K562 (cell line): Measurements from ENCODE around the gene PNMA8B. TPM values are rescaled to one million over a fixed set of nuclear protein-coding genes. Genes with fewer than 3 reads are reported as not detected.

ENCODE experiments used
- ATAC-seq: fragments of 200-7000 bp; cut with Tn5 transposase; 3 replicates; pipeline ENCODE4 v1.9.1; 2020; ENCODE audit warnings: moderate library complexity
- BruUV-seq: library from RNA; stranded (reverse); fragments of 400-500 nt; replicated peaks from 2 replicates; lab custom pipeline; 2021; lab: Mats Ljungman, UMichigan
- CTCF ChIA-PET: fragments of 300-600 bp; formaldehyde crosslinking; extraction: SDS; loops from one replicate; lab custom pipeline; 2021; ENCODE audit warnings: low intra/inter-chr PET ratio; lab: Yijun Ruan, JAX
- POLR2A ChIA-PET: fragments of 300-600, 350-650 bp; sonication (Branson Sonifier 250); formaldehyde crosslinking; extraction: SDS; loops from one replicate; lab custom pipeline; 2021; ENCODE audit warnings: antibody characterized with exemption, inconsistent platforms; lab: Yijun Ruan, JAX
- DNase-seq, 4 experiments: peaks; one replicate each; pipeline versions ENCODE4 v3.0.0 to v3.0.0-alpha.2; 2011 to 2018; ENCODE audit warnings: low spot score in 3 of 4, mixed read lengths in 3 of 4; ENCODE audit errors: extremely low read depth in 1 of 4
- FAIRE-seq: peaks from 2 replicates; lab custom pipeline; 2011; peaks lifted over from hg19 to GRCh38; lab: Jason Lieb, UNC
- H2AFZ ChIP-seq: 2 replicates; pipeline ENCODE4 v1.6.0; 2011; ENCODE audit warnings: low read depth, low read length, control low read depth, inconsistent platforms
- H3K27ac ChIP-seq: fragments of 200-600 bp; 3 replicates; pipeline ENCODE4 v1.8.0; 2011; ENCODE audit warnings: low read depth, mild to moderate bottlenecking, control low read depth, inconsistent platforms, low read length, moderate library complexity, mixed read lengths; ENCODE audit errors: extremely low read depth
- H3K27me3 ChIP-seq, 2 experiments: fragments of 300-600 bp in 1 of 2; 2 replicates in 1 of 2; 3 replicates in 1 of 2; pipeline versions ENCODE4 v1.6.0 to v1.8.0; 2011; ENCODE audit warnings: inconsistent platforms in 2 of 2, low read length in 2 of 2, mild to moderate bottlenecking in 1 of 2, mixed read lengths in 1 of 2, moderate library complexity in 1 of 2; ENCODE audit not compliant: control insufficient read depth in 2 of 2, insufficient read depth in 2 of 2
- H3K36me3 ChIP-seq: fragments of 300-600 bp; 3 replicates; pipeline ENCODE4 v1.8.0; 2011; ENCODE audit warnings: mild to moderate bottlenecking, low read length, inconsistent platforms; ENCODE audit not compliant: control insufficient read depth, insufficient read depth
- H3K4me1 ChIP-seq, 2 experiments: fragments of 200-600 bp in 1 of 2; replicated peaks in 1 of 2; 2 replicates in 1 of 2; 3 replicates in 1 of 2; pipeline versions ENCODE4 v1.5.1 to v1.8.0; 2011; ENCODE audit warnings: inconsistent platforms in 2 of 2, low read length in 2 of 2, mild to moderate bottlenecking in 1 of 2, mixed read lengths in 1 of 2, moderate library complexity in 1 of 2; ENCODE audit not compliant: control insufficient read depth in 2 of 2, insufficient read depth in 2 of 2
- H3K4me2 ChIP-seq: 2 replicates; pipeline ENCODE4 v1.6.1; 2011; ENCODE audit warnings: low read length, control low read depth, inconsistent platforms, mixed read lengths; ENCODE audit not compliant: insufficient read depth
- H3K4me3 ChIP-seq: fragments of 200-600 bp; sonication (generic), shearing (Covaris generic); 2 replicates; pipeline ENCODE4 v1.5.1; 2016; ENCODE audit warnings: control low read depth, inconsistent platforms
- H3K79me2 ChIP-seq: fragments of 200-600 bp; 3 replicates; pipeline ENCODE4 v1.8.0; 2011; ENCODE audit warnings: low read length, inconsistent platforms; ENCODE audit not compliant: control insufficient read depth, insufficient read depth
- H3K9ac ChIP-seq, 2 experiments: 2 replicates each; pipeline versions ENCODE4 v1.6.0 to v1.6.1; 2011; ENCODE audit warnings: low read depth in 2 of 2, low read length in 2 of 2, control low read depth in 1 of 2, inconsistent platforms in 1 of 2, mild to moderate bottlenecking in 1 of 2, mixed read lengths in 1 of 2; ENCODE audit not compliant: insufficient read depth in 1 of 2
- H3K9me1 ChIP-seq: one replicate; pipeline ENCODE4 v1.6.0; 2011; ENCODE audit warnings: inconsistent platforms, mild to moderate bottlenecking, low read length, moderate library complexity; ENCODE audit not compliant: control insufficient read depth, insufficient read depth
- H3K9me3 ChIP-seq: replicated peaks from 2 replicates; pipeline ENCODE4 v1.5.1; 2011; ENCODE audit warnings: low read depth, low read length, inconsistent platforms; ENCODE audit not compliant: control insufficient read depth, insufficient read depth
- H4K20me1 ChIP-seq: replicated peaks from 2 replicates; pipeline ENCODE4 v1.6.1; 2011; ENCODE audit warnings: low read length, inconsistent platforms, mixed read lengths; ENCODE audit not compliant: control insufficient read depth, insufficient read depth
- BRCA1 ChIP-seq, 2 experiments: fragments of 450-650 bp in 1 of 2; sonication (generic) in 1 of 2; formaldehyde crosslinking in 1 of 2; IDR thresholded peaks; 2 replicates each; pipeline versions ENCODE4 v1.5.0 to v1.6.1; 2017 to 2020; ENCODE audit warnings: mild to moderate bottlenecking in 1 of 2, missing genetic modification reagents in 1 of 2
- CAMTA2 ChIP-seq: fragments of 250-450 bp; sonication (Bioruptor Pico); conservative IDR thresholded peaks from 2 replicates; pipeline ENCODE4 v1.5.1; 2022
- DMBX1 ChIP-seq: fragments of 250-450 bp; sonication (Bioruptor Pico); IDR thresholded peaks from 2 replicates; pipeline ENCODE4 v1.8.0; 2022; ENCODE audit warnings: inconsistent platforms, mild to moderate bottlenecking, moderate library complexity, borderline replicate concordance
- FOXA3 ChIP-seq, 2 experiments: fragments of 450-650 bp in 1 of 2; sonication (generic) in 1 of 2; formaldehyde crosslinking; IDR thresholded peaks in 1 of 2; conservative IDR thresholded peaks in 1 of 2; 2 replicates each; pipeline versions ENCODE4 v1.4.0 to v1.8.0; 2020 to 2022; ENCODE audit warnings: mild to moderate bottlenecking in 2 of 2, missing genetic modification reagents in 1 of 2
- HDAC6 ChIP-seq: IDR thresholded peaks from 2 replicates; pipeline ENCODE4 v1.6.1; 2012; ENCODE audit warnings: low read depth, mild to moderate bottlenecking, control low read depth, inconsistent platforms, low read length, moderate library complexity
- HNRNPUL1 ChIP-seq: fragments of 200-400 bp; formaldehyde crosslinking; IDR thresholded peaks from 2 replicates; pipeline ENCODE4 v1.6.1; 2017; ENCODE audit warnings: low read length
- SRSF3 ChIP-seq: fragments of 200-400 bp; formaldehyde crosslinking; IDR thresholded peaks from 2 replicates; pipeline ENCODE4 v1.6.1; 2016; ENCODE audit warnings: mild to moderate bottlenecking, low read length, moderate library complexity; ENCODE audit not compliant: insufficient read depth
- TARDBP ChIP-seq: fragments of 450-650 bp; IDR thresholded peaks from 2 replicates; pipeline ENCODE4 v1.6.1; 2016
- ZKSCAN1 ChIP-seq: fragments of 150-350 bp; IDR thresholded peaks from 2 replicates; pipeline ENCODE4 v1.6.1; 2016; ENCODE audit warnings: low read depth, low read length
- ZNF75A ChIP-seq: fragments of 450-650 bp; formaldehyde crosslinking; IDR thresholded peaks from 2 replicates; pipeline ENCODE4 v1.4.0; 2020; ENCODE audit warnings: mild to moderate bottlenecking
- ZZZ3 ChIP-seq: fragments of 450-650 bp; IDR thresholded peaks from 2 replicates; pipeline ENCODE4 v1.6.1; 2016; ENCODE audit warnings: antibody characterized with exemption, mild to moderate bottlenecking, moderate library complexity
- WGBS: fragments of 100-300 bp; shearing (Covaris generic); methylation state at CpG from one replicate; pipeline ENCODE4 v1.1.6; 2016; ENCODE audit warnings: low coverage, mixed read lengths; ENCODE audit not compliant: insufficient coverage; ENCODE audit errors: missing lambda C conversion rate; 5-methylcytosine and 5-hydroxymethylcytosine counted together
- in situ Hi-C: fragments of 300-500 bp; cut with MboI; formaldehyde crosslinking; loops from 4 replicates; pipeline ENCODE4 v1.15.0; 2018; ENCODE audit warnings: inconsistent platforms, mixed read lengths
- intact Hi-C: fragments of 100-400 bp; cut with micrococcal nuclease; formaldehyde crosslinking; loops from 2 replicates; pipeline ENCODE4 v1.14.2; 2022
- polyA plus RNA-seq, 8 experiments: library from polyadenylated mRNA; depleted of rRNA in 4 of 8; stranded (reverse) in 5 of 8; unstranded in 3 of 8; fragments of >200 nt; fragmentation: Nextera tagmentation in 2 of 8; fragmentation: Illumina TruSeq in 1 of 8; extraction: Ambion mirVana in 2 of 8; extraction: Trizol in 1 of 8; gene quantifications; 2 replicates each; pipeline versions ENCODE4 v1.2.1 to v1.2.3, GENCODE V29; 2011 to 2014; ENCODE audit warnings: inconsistent platforms in 1 of 8, missing spikeins in 1 of 8
- total RNA-seq, 7 experiments: library from RNA; depleted of rRNA in 6 of 7; stranded (reverse); fragments of >200 nt in 6 of 7; fragmentation: Illumina TruSeq in 2 of 7; extraction: Trizol in 2 of 7; gene quantifications; 2 replicates each; pipeline versions ENCODE4 v1.2.1 to v1.2.3, GENCODE V29; 2011 to 2021; ENCODE audit warnings: low replicate concordance in 1 of 7
- TF ChIP-seq, protein P1 (sequence below), 3 experiments: fragments of 200-800 bp in 1 of 3; sonication (Bioruptor generic) in 1 of 3; sonication (generic) in 1 of 3; formaldehyde crosslinking in 1 of 3; IDR thresholded peaks; 2 replicates each; pipeline versions ENCODE4 v1.6.1 to v1.8.0; 2016 to 2022; ENCODE audit warnings: mild to moderate bottlenecking in 2 of 3, missing compliant biosample characterization in 2 of 3, missing genetic modification characterization in 2 of 3, missing genetic modification reagents in 1 of 3
- TF ChIP-seq, protein P2 (sequence below): fragments of 450-650 bp; IDR thresholded peaks from 2 replicates; pipeline ENCODE4 v1.7.1; 2018; ENCODE audit warnings: mild to moderate bottlenecking, low read depth; ENCODE audit not compliant: partially characterized antibody
- TF ChIP-seq, protein P3 (sequence below): fragments of 250-450 bp; sonication (Bioruptor Pico); IDR thresholded peaks from 2 replicates; pipeline ENCODE4 v1.5.0; 2021
- TF ChIP-seq, protein P4 (sequence below): fragments of 250-450 bp; sonication (Bioruptor Pico); IDR thresholded peaks from 2 replicates; pipeline ENCODE4 v1.5.0; 2021; ENCODE audit warnings: mild to moderate bottlenecking, moderate library complexity

The PNMA8B gene
- total and polyA plus RNA-seq, 9 of the 15 experiments (the other 6 are each of a cell fraction or from before 2014, with no cell fraction given), result not detected

DNA sequence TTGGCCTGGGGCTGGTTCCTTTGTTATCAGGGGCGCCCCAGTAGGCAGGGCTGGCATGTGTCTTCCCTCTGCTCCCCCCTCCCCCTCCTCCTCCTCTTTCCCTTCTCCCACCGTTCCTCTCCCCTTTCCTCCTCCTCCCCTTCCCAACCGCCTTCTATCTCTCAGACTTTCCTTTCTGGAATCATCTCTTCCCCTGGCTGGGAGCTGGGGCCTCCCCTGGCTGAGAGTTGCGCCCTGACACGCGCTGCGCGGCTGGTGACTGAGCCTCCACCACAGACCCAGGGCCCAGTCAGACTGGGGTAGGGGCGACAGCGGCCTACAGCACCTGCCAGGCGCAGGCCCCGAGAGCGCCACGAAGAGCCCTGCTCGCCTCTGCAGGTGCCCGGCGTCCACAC lies 2.8 kb downstream of the PNMA8B start:
- Histone ChIP-seq H3K9me1 (no peaks in the 10 kb centered on the region), H3K9me3 (no peaks in the 10 kb centered on the region; the same call in 1 of the 2 replicates), H3K27me3 (peaks cover 66 to 88% of the 10 kb centered on the region in 2 experiments), H3K79me2 (no peaks in the 10 kb centered on the region), H3K4me1 (peaks cover 0 to 43% of the 10 kb centered on the region in 2 experiments; a peak in 3 of 5 replicates), H2AFZ (no peak overlapping the region), H3K4me2 (no peak overlapping the region), H3K4me3 (no peak overlapping the region), H3K36me3 (no peaks in the 10 kb centered on the region), H3K9ac (no peak overlapping the region), H4K20me1 (peaks cover 14% of the 10 kb centered on the region), H3K27ac (no peak overlapping the region)
- FAIRE-seq (no peak), ATAC-seq (no peak), DNase-seq (no peak)
- ChIA-PET POLR2A (no interaction called here), CTCF (interaction anchor here (0.7 kb wide), 1 partner anchor 94 kb away, joined by 3 read pairs; no protein-coding TSS in a partner anchor)
- in situ Hi-C loops (no loop called here), intact Hi-C loops (no loop called here)
- 16% methylated on average over 14 of the region's 17 CpGs for WGBS
- BruUV-seq, result no TSS peak
- no peak for TF ChIP-seq TARDBP
- TF ChIP-seq, protein P1, sequence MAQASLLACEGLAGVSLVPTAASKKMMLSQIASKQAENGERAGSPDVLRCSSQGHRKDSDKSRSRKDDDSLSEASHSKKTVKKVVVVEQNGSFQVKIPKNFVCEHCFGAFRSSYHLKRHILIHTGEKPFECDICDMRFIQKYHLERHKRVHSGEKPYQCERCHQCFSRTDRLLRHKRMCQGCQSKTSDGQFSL (CRISPR knock-in tag; IDR thresholded peaks at IDR 0.05), result no peak
- TF ChIP-seq, protein P1 (tag; IDR thresholded peaks at IDR 0.05), result no peak
- no peak for TF ChIP-seq HDAC6
- no peak for TF ChIP-seq ZKSCAN1
- TF ChIP-seq FOXA3 (CRISPR knock-in tag; conservative IDR thresholded peaks at IDR 0.05 in 1 of 2, IDR thresholded peaks at IDR 0.05 in 1 of 2), result no peak
- TF ChIP-seq DMBX1, result no peak
- TF ChIP-seq, protein P2, sequence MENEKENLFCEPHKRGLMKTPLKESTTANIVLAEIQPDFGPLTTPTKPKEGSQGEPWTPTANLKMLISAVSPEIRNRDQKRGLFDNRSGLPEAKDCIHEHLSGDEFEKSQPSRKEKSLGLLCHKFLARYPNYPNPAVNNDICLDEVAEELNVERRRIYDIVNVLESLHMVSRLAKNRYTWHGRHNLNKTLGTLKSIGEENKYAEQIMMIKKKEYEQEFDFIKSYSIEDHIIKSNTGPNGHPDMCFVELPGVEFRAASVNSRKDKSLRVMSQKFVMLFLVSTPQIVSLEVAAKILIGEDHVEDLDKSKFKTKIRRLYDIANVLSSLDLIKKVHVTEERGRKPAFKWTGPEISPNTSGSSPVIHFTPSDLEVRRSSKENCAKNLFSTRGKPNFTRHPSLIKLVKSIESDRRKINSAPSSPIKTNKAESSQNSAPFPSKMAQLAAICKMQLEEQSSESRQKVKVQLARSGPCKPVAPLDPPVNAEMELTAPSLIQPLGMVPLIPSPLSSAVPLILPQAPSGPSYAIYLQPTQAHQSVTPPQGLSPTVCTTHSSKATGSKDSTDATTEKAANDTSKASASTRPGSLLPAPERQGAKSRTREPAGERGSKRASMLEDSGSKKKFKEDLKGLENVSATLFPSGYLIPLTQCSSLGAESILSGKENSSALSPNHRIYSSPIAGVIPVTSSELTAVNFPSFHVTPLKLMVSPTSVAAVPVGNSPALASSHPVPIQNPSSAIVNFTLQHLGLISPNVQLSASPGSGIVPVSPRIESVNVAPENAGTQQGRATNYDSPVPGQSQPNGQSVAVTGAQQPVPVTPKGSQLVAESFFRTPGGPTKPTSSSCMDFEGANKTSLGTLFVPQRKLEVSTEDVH, result no peak
- TF ChIP-seq ZZZ3, result no peak
- no peak for TF ChIP-seq HNRNPUL1
- no peak for TF ChIP-seq ZNF75A
- TF ChIP-seq, protein P3, sequence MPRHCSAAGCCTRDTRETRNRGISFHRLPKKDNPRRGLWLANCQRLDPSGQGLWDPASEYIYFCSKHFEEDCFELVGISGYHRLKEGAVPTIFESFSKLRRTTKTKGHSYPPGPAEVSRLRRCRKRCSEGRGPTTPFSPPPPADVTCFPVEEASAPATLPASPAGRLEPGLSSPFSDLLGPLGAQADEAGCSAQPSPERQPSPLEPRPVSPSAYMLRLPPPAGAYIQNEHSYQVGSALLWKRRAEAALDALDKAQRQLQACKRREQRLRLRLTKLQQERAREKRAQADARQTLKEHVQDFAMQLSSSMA (CRISPR knock-in tag), result no peak
- no peak for TF ChIP-seq BRCA1 (IDR thresholded peaks at IDR 0.05)
- TF ChIP-seq BRCA1 (CRISPR knock-in tag; IDR thresholded peaks at IDR 0.05), result no peak
- TF ChIP-seq CAMTA2 (CRISPR knock-in tag), result no peak
- TF ChIP-seq, protein P4, sequence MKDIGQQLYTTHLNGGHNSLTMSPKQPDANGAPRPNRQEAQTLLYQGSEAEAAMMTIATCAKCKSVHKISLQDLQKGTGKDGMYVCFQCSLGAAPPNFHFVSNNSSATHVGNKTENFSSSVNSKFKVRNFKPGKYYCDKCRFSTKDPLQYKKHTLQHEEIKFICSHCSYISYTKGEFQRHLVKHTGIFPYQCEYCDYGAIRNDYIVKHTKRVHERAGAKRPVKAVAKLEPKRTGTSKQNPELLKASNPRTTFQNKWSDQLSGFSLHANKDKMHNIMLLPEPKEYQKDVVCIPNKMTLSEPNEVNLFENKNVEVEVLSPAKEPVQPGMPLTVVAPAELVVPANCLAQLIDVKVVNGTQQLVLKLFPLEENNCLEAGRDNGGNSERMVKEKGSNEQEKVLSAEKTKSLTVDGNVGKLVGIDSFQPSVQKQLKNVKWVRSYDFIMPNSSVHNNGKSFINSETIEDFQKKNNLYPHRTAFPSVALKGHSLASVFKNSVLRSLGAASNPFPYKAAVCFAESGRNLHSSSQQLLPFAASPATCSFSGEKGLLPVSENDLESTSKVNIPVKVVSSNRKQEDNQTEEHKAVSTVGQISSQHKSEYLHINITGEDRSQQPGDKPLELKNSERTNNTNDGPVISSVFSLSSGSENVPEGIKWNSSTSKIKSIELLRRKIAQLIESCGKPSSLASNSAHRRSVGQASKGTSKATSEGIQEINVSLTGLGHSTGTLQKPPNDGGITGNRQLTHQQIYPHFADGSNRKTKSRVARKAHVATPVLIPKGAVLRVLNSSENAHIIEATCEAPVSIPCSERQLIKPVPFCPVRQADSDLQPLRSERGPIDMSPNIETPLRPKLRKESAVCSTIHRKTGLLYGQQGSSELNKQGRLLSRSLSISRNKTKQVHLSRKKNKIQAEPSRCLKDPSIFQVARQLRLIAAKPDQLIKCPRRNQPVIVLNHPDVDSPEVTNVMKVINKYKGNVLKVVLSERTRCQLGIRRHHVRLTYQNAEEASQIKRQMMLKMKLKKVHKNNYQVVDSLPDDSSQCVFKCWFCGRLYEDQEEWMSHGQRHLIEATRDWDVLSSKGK (CRISPR knock-in tag), result no peak
- no peak for TF ChIP-seq SRSF3
